IMR-90 (cell line): Measurements from ENCODE around the gene SSR2. TPM values are rescaled to one million over a fixed set of nuclear protein-coding genes. Genes with fewer than 3 reads are reported as not detected.

ENCODE experiments used
- ATAC-seq: fragments of 200-7000 bp; cut with Tn5 transposase; 2 replicates; pipeline ENCODE4 v1.9.1; 2020; ENCODE audit warnings: low read depth, mild to moderate bottlenecking, moderate library complexity
- BruUV-seq: library from RNA; stranded (reverse); fragments of 400-500 nt; replicated peaks from 2 replicates; lab custom pipeline; 2021; lab: Mats Ljungman, UMichigan
- CTCF ChIA-PET: fragments of 300-600 bp; formaldehyde crosslinking; extraction: SDS; loops from one replicate; lab custom pipeline; 2021; ENCODE audit warnings: antibody characterized with exemption; lab: Yijun Ruan, JAX
- POLR2A ChIA-PET: fragments of 300-600 bp; sonication (Branson Sonifier 250); formaldehyde crosslinking; loops from one replicate; lab custom pipeline; 2022; ENCODE audit warnings: antibody characterized with exemption; ENCODE audit not compliant: unreplicated experiment; lab: Charles Lee
- DNase-seq: peaks from one replicate; pipeline ENCODE4 v3.0.0; 2013
- H2AFZ ChIP-seq: replicated peaks from 2 replicates; pipeline ENCODE3; 2013; ENCODE audit warnings: low read length, mild to moderate bottlenecking; ENCODE audit not compliant: poor library complexity
- H2AK5ac ChIP-seq: 2 replicates; pipeline ENCODE4 v1.6.1; 2013; ENCODE audit warnings: low read depth, low read length, inconsistent platforms
- H2AK9ac ChIP-seq: replicated peaks from 2 replicates; pipeline ENCODE3; 2013; ENCODE audit warnings: mild to moderate bottlenecking, low read depth, low read length, moderate library complexity; ENCODE audit not compliant: poor library complexity
- H2BK120ac ChIP-seq: 2 replicates; pipeline ENCODE4 v1.6.1; 2013; ENCODE audit warnings: low read depth, low read length, inconsistent platforms
- H2BK15ac ChIP-seq: 3 replicates; pipeline ENCODE4 v1.6.1; 2013; ENCODE audit warnings: low read depth, low read length, inconsistent platforms
- H2BK20ac ChIP-seq: 2 replicates; pipeline ENCODE4 v1.6.1; 2013; ENCODE audit warnings: low read depth, mild to moderate bottlenecking, inconsistent platforms, low read length, moderate library complexity
- H2BK5ac ChIP-seq: 2 replicates; pipeline ENCODE4 v1.6.1; 2013; ENCODE audit warnings: mild to moderate bottlenecking, low read depth, low read length, inconsistent platforms; ENCODE audit not compliant: poor library complexity, severe bottlenecking
- H3K14ac ChIP-seq: replicated peaks from 2 replicates; pipeline ENCODE4 v1.6.1; 2013; ENCODE audit warnings: low read depth, low read length, inconsistent platforms
- H3K18ac ChIP-seq: 2 replicates; pipeline ENCODE4 v1.6.1; 2013; ENCODE audit warnings: low read depth, low read length, control low read depth
- H3K23ac ChIP-seq: 2 replicates; pipeline ENCODE4 v1.6.1; 2013; ENCODE audit warnings: low read depth, low read length, inconsistent platforms
- H3K27ac ChIP-seq: 2 replicates; pipeline ENCODE4 v1.5.1; 2013; ENCODE audit warnings: mild to moderate bottlenecking, control low read depth, low read length; ENCODE audit not compliant: insufficient read depth
- H3K27me3 ChIP-seq: 2 replicates; pipeline ENCODE4 v1.6.1; 2013; ENCODE audit warnings: low read length; ENCODE audit not compliant: control insufficient read depth, insufficient read depth
- H3K36me3 ChIP-seq: 2 replicates; pipeline ENCODE4 v1.6.1; 2013; ENCODE audit warnings: low read length, mixed read lengths; ENCODE audit not compliant: control insufficient read depth, insufficient read depth
- H3K4ac ChIP-seq: 2 replicates; pipeline ENCODE4 v1.6.1; 2013; ENCODE audit warnings: low read depth, low read length, inconsistent platforms
- H3K4me1 ChIP-seq: 2 replicates; pipeline ENCODE4 v1.6.1; 2013; ENCODE audit warnings: low read length, mixed read lengths; ENCODE audit not compliant: control insufficient read depth, insufficient read depth
- H3K4me2 ChIP-seq: 2 replicates; pipeline ENCODE4 v1.6.1; 2013; ENCODE audit warnings: low read depth, mild to moderate bottlenecking, control low read depth, low read length, moderate library complexity
- H3K4me3 ChIP-seq: 2 replicates; pipeline ENCODE4 v1.5.1; 2013; ENCODE audit warnings: low read depth, mild to moderate bottlenecking, control low read depth, low read length, moderate library complexity; ENCODE audit not compliant: insufficient read depth
- H3K56ac ChIP-seq: 2 replicates; pipeline ENCODE4 v1.6.1; 2013; ENCODE audit warnings: low read length, inconsistent platforms; ENCODE audit not compliant: insufficient read depth; ENCODE audit errors: extremely low read depth
- H3K79me1 ChIP-seq, 2 experiments: 2 replicates each; pipeline ENCODE4 v1.6.1; 2013; ENCODE audit warnings: low read length in 2 of 2, inconsistent platforms in 1 of 2, low read depth in 1 of 2
- H3K9ac ChIP-seq: 2 replicates; pipeline ENCODE4 v1.6.1; 2013; ENCODE audit warnings: low read depth, low read length, control low read depth
- H3K9me1 ChIP-seq: 2 replicates; pipeline ENCODE4 v1.6.1; 2013; ENCODE audit warnings: low read length, inconsistent platforms; ENCODE audit not compliant: insufficient read depth
- H3K9me3 ChIP-seq: 2 replicates; pipeline ENCODE4 v1.6.1; 2013; ENCODE audit warnings: low read length; ENCODE audit not compliant: control insufficient read depth, insufficient read depth
- H4K20me1 ChIP-seq: 2 replicates; pipeline ENCODE4 v1.6.1; 2013; ENCODE audit warnings: low read length, inconsistent platforms; ENCODE audit not compliant: insufficient read depth
- H4K5ac ChIP-seq: 2 replicates; pipeline ENCODE4 v1.6.1; 2013; ENCODE audit warnings: mild to moderate bottlenecking, low read depth, low read length, control low read depth
- H4K8ac ChIP-seq, 2 experiments: 2 replicates each; pipeline ENCODE4 v1.6.1; 2013; ENCODE audit warnings: low read depth in 2 of 2, low read length in 2 of 2, control low read depth in 1 of 2, inconsistent platforms in 1 of 2
- H4K91ac ChIP-seq: 2 replicates; pipeline ENCODE4 v1.6.1; 2013; ENCODE audit warnings: low read depth, low read length, inconsistent platforms; ENCODE audit not compliant: insufficient read depth
- BHLHE40 ChIP-seq: fragments of 150-350 bp; IDR thresholded peaks from 2 replicates; pipeline ENCODE4 v1.6.1; 2016; ENCODE audit warnings: mild to moderate bottlenecking, low read depth, low read length
- CEBPB ChIP-seq: IDR thresholded peaks from 2 replicates; pipeline ENCODE4 v1.6.1; 2012; ENCODE audit warnings: low read depth, low read length, improper control_type of control experiment
- CHD1 ChIP-seq: IDR thresholded peaks from 2 replicates; pipeline ENCODE4 v1.6.1; 2012; ENCODE audit warnings: low read depth, low read length, improper control_type of control experiment
- FOS ChIP-seq: fragments of 150-350 bp; IDR thresholded peaks from 2 replicates; pipeline ENCODE4 v1.6.1; 2016; ENCODE audit warnings: low read depth, low read length
- MAFK ChIP-seq: IDR thresholded peaks from 2 replicates; pipeline ENCODE4 v1.6.1; 2012; ENCODE audit warnings: low read depth, low read length, improper control_type of control experiment
- MAZ ChIP-seq: IDR thresholded peaks from 2 replicates; pipeline ENCODE4 v1.6.1; 2012; ENCODE audit warnings: low read depth, mild to moderate bottlenecking, low read length, improper control_type of control experiment, moderate library complexity, borderline replicate concordance
- MXI1 ChIP-seq: IDR thresholded peaks from 2 replicates; pipeline ENCODE4 v1.6.1; 2012; ENCODE audit warnings: low read depth, mild to moderate bottlenecking, low read length, moderate library complexity, borderline replicate concordance
- NFE2L2 ChIP-seq: fragments of 150-350 bp; IDR thresholded peaks from 2 replicates; pipeline ENCODE4 v1.6.1; 2016; ENCODE audit warnings: low read depth, mild to moderate bottlenecking, low read length
- RAD21 ChIP-seq: IDR thresholded peaks from 2 replicates; pipeline ENCODE4 v1.6.1; 2012; ENCODE audit warnings: low read length, improper control_type of control experiment
- RCOR1 ChIP-seq: IDR thresholded peaks from 2 replicates; pipeline ENCODE4 v1.6.1; 2012; ENCODE audit warnings: mild to moderate bottlenecking, low read length, improper control_type of control experiment; ENCODE audit not compliant: insufficient replicate concordance
- RFX5 ChIP-seq: IDR thresholded peaks from 2 replicates; pipeline ENCODE4 v1.8.0; 2012; ENCODE audit warnings: low read depth, mild to moderate bottlenecking, low read length, moderate library complexity
- SMC3 ChIP-seq: fragments of 150-350 bp; IDR thresholded peaks from 2 replicates; pipeline ENCODE4 v1.6.1; 2016; ENCODE audit warnings: low read depth, mild to moderate bottlenecking, antibody characterized with exemption, low read length, moderate library complexity
- WGBS, 2 experiments: methylation state at CpG; one replicate each; pipeline versions ENCODE4 v1.1.5 to v1.1.7; 2013; ENCODE audit warnings: missing lambda C conversion rate in 2 of 2; ENCODE audit not compliant: insufficient read length in 1 of 2; ENCODE audit errors: extremely low coverage in 2 of 2; 5-methylcytosine and 5-hydroxymethylcytosine counted together
- dilution Hi-C: fragments of 300-500 bp; cut with HindIII; formaldehyde crosslinking; loops from one replicate; pipeline ENCODE4 v1.14.3; 2018; ENCODE audit warnings: low sequenced_read_pairs; ENCODE audit not compliant: unreplicated experiment
- in situ Hi-C: fragments of 300-500 bp; cut with MboI; formaldehyde crosslinking; loops from 3 replicates; pipeline ENCODE4 v1.14.3; 2019; ENCODE audit warnings: low sequenced_read_pairs, inconsistent platforms, mixed read lengths
- intact Hi-C: fragments of 100-400 bp; cut with micrococcal nuclease; formaldehyde crosslinking; loops from 2 replicates; pipeline ENCODE4 v1.10.0; 2022
- polyA plus RNA-seq, 3 experiments: library from polyadenylated mRNA; depleted of rRNA; stranded (reverse); fragments of >200 nt; gene quantifications; 2 replicates each; pipeline ENCODE4 v1.2.3, GENCODE V29; 2012; ENCODE audit warnings: low replicate concordance in 1 of 3
- total RNA-seq: library from RNA; depleted of rRNA; stranded (reverse); fragments of >200 nt; gene quantifications from 2 replicates; pipeline ENCODE4 v1.2.3, GENCODE V29; 2012
- TF ChIP-seq, protein P1 (sequence below): fragments of 150-350 bp; IDR thresholded peaks from 2 replicates; pipeline ENCODE4 v1.6.1; 2017; ENCODE audit warnings: mild to moderate bottlenecking, antibody characterized with exemption, low read length, low read depth
- TF ChIP-seq, protein P2 (sequence below): fragments of 150-350 bp; IDR thresholded peaks from 2 replicates; pipeline ENCODE4 v1.6.1; 2016; ENCODE audit warnings: low read depth, mild to moderate bottlenecking, low read length, moderate library complexity, borderline replicate concordance
- TF ChIP-seq, protein P3 (sequence below): conservative IDR thresholded peaks from 2 replicates; pipeline ENCODE4 v1.5.1; 2012; ENCODE audit warnings: mild to moderate bottlenecking, low read depth, low read length, improper control_type of control experiment

Gene SSR2
- total and polyA plus RNA-seq, 2 of the 4 experiments (the other 2 are of a cell fraction): 553 to 1,264 TPM

DNA sequence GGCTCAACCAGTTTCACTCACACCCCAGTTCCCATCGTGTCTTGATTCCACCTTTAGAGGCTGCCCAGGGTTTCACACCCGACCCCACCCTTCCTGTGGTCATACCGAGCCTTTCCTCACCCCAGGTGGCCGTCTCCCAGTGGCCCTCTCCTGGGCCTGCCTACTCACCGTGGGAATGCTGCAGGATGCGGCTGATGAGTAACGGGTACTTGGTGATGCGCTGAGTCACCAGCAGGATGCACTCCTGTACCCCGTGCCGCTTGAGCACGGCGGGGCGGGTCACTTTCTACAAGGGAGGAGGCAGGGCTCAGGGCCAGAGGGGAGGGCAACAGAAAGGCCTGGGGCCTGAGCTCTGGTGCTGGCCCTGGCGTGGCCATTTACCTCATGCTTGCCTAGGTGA lies 58.8 kb downstream of the SSR2 start:
- 14% methylated on average over 10 of the region's 14 CpGs; no CpG with 5 or more reads in 1 of the 2 experiments for WGBS, 2 experiments
- H2BK120ac ChIP-seq: peak overlapping the region; percentile 6; the same call in 1 of the 2 replicates
- peak; percentile 97 for DNase-seq
- peak overlapping the region; percentile 1; the same call in 1 of the 2 replicates for H3K14ac ChIP-seq
- peak overlapping the region; percentile 54; the same call in 1 of the 2 replicates for H4K91ac ChIP-seq
- peaks cover 68% of the 10 kb centered on the region for H4K20me1 ChIP-seq
- ChIA-PET POLR2A (no interaction called here), CTCF (interaction anchor here (0.5 to 1.3 kb wide), 3 partner anchors 12 to 28 kb away, joined by 3 to 4 read pairs (median 4); no protein-coding TSS in a partner anchor)
- H3K4ac ChIP-seq: peak overlapping the region; percentile 55
- ATAC-seq: peak; percentile 91
- peak overlapping the region; percentile 91 for H2AK5ac ChIP-seq
- no peaks in the 10 kb centered on the region for H3K9me3 ChIP-seq
- no peak overlapping the region for H3K56ac ChIP-seq
- no peaks in the 10 kb centered on the region for H3K27me3 ChIP-seq
- H2BK5ac ChIP-seq: peak overlapping the region; percentile 35
- no peak overlapping the region for H3K4me2 ChIP-seq
- H3K79me1 ChIP-seq: peaks cover 22 to 82% of the 10 kb centered on the region in 2 experiments
- H3K23ac ChIP-seq: no peak overlapping the region
- no peak overlapping the region for H3K9ac ChIP-seq
- H4K5ac ChIP-seq: no peak overlapping the region
- peak overlapping the region in 1 of 2 experiments; percentile 59; a peak in 1 of 4 replicates for H4K8ac ChIP-seq
- peak overlapping the region; percentile 20 for H3K27ac ChIP-seq
- dilution Hi-C loops: no loop called here
- intact Hi-C loops: loop anchor here (1.0 kb wide), 1 partner anchor 27 kb away; no protein-coding TSS in a partner anchor
- BruUV-seq: no TSS peak
- peaks cover 14% of the 10 kb centered on the region for H3K4me1 ChIP-seq
- peak overlapping the region; percentile 14; the same call in 1 of the 3 replicates for H2BK15ac ChIP-seq
- H3K18ac ChIP-seq: no peak overlapping the region
- H3K36me3 ChIP-seq: peaks cover 80% of the 10 kb centered on the region
- peaks cover 12% of the 10 kb centered on the region; the same call in 1 of the 2 replicates for H3K9me1 ChIP-seq
- no peak overlapping the region for H2BK20ac ChIP-seq
- in situ Hi-C loops: no loop called here
- peak overlapping the region; percentile 80 for H2AK9ac ChIP-seq
- H2AFZ ChIP-seq: peak overlapping the region; percentile 34
- H3K4me3 ChIP-seq: no peak overlapping the region
- TF ChIP-seq SMC3: peak; percentile 63
- peak; percentile 84 for TF ChIP-seq FOS
- TF ChIP-seq BHLHE40: peak; percentile 84
- peak; percentile 66 for TF ChIP-seq NFE2L2
- peak; percentile 70 for TF ChIP-seq RAD21
- no peak for TF ChIP-seq CEBPB
- peak; percentile 73; the same call in 1 of the 2 replicates for TF ChIP-seq MAZ
- TF ChIP-seq RCOR1: peak; percentile 66
- TF ChIP-seq, protein P1, sequence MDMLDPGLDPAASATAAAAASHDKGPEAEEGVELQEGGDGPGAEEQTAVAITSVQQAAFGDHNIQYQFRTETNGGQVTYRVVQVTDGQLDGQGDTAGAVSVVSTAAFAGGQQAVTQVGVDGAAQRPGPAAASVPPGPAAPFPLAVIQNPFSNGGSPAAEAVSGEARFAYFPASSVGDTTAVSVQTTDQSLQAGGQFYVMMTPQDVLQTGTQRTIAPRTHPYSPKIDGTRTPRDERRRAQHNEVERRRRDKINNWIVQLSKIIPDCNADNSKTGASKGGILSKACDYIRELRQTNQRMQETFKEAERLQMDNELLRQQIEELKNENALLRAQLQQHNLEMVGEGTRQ: peak; percentile 67
- no peak for TF ChIP-seq RFX5
- TF ChIP-seq, protein P2, sequence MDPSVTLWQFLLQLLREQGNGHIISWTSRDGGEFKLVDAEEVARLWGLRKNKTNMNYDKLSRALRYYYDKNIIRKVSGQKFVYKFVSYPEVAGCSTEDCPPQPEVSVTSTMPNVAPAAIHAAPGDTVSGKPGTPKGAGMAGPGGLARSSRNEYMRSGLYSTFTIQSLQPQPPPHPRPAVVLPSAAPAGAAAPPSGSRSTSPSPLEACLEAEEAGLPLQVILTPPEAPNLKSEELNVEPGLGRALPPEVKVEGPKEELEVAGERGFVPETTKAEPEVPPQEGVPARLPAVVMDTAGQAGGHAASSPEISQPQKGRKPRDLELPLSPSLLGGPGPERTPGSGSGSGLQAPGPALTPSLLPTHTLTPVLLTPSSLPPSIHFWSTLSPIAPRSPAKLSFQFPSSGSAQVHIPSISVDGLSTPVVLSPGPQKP: no peak
- TF ChIP-seq, protein P3, sequence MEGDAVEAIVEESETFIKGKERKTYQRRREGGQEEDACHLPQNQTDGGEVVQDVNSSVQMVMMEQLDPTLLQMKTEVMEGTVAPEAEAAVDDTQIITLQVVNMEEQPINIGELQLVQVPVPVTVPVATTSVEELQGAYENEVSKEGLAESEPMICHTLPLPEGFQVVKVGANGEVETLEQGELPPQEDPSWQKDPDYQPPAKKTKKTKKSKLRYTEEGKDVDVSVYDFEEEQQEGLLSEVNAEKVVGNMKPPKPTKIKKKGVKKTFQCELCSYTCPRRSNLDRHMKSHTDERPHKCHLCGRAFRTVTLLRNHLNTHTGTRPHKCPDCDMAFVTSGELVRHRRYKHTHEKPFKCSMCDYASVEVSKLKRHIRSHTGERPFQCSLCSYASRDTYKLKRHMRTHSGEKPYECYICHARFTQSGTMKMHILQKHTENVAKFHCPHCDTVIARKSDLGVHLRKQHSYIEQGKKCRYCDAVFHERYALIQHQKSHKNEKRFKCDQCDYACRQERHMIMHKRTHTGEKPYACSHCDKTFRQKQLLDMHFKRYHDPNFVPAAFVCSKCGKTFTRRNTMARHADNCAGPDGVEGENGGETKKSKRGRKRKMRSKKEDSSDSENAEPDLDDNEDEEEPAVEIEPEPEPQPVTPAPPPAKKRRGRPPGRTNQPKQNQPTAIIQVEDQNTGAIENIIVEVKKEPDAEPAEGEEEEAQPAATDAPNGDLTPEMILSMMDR: peak; percentile 58
- TF ChIP-seq MAFK: 0 out of 2 replicates have a peak, but pooled peaks have one; percentile 16
- peak; percentile 45; the same call in 1 of the 2 replicates for TF ChIP-seq MXI1
- TF ChIP-seq CHD1: no peak
